HG02642 (cell line): ENCODE results near the gene SULT4A1.

Experiments
- ATAC-seq: cut with Tn5 transposase; IDR thresholded peaks from one replicate; pipeline ENCODE4 v1.9.1; 2021; ENCODE audit warnings: mild to moderate bottlenecking; ENCODE audit not compliant: unreplicated experiment, poor library complexity

SULT4A1 gene

DNA sequence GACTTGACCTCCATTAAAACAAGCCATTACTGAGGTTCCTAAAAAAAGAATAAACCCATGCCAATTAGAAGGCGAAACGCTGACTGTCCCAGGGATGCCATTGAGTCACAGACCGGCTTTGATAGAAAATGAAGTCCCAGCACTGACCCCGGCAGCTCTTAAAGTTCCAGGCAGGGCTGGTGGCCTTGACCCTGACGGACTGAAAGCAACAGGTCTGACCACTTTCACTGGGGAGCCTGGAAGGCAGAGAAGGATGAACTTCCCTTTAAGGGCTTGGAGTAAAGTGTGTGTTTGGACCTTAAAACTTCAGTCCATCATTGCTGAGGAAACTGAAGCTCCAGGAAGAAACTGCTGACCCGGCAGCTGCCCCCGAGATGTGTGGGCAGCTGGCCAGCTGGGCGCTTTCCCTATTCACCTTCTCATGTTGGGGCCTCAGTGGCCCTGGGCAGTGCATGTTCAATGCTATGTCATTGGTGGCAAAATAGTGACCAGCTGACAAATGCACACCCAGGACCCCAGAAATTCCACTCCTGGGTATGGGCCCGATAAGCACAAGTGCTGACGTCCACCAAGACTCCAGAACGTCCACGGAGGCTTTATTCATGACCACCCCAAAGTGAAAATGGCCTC is 31.3 kb downstream of the SULT4A1 start:
- ATAC-seq: no peak

DNA sequence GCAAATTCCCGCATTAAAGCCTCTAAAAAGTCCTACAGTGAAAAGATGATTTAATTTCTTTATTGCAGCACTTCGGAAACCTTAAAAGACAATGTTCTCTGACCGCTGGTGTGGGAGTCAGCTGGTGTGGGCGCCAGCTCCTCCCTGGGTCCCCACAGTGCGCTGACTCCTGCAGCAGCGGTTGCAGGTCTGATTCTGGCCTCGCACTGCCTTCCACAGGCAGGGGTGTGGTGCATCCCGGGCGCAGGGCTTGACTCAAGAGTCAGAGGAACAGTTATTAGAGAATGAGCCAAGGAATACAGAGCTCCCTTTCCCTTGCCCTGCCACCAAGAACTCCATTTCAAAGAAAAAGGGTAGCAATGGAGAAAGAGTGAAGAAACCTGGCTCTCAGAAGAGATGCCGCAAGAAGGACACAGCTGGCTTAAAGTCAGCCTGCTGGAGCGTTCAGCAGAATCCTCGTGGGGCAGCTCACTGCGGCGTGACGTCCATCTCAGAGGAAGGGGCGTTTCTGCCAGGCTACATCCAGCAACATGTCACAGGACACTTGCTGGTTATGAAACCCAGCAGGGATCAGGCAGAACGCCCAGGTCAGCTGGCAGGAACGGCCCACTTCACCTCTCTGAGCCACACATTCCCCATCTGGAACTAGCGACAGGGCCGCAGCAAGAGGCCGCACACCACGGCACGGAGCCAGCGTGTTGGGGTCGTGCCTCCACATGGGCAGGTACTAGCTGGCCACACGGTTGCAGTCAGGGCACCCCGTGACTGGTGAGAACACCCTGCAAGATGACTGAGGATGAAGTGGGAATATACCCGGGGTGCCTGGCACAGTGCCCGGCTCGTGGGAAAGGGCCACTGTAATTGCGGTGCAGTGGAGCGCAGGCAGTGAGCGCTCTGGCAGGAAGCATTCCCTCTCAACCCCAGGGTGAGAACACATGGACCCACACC is 32.1 kb downstream of the SULT4A1 start:
- no peak for ATAC-seq

DNA sequence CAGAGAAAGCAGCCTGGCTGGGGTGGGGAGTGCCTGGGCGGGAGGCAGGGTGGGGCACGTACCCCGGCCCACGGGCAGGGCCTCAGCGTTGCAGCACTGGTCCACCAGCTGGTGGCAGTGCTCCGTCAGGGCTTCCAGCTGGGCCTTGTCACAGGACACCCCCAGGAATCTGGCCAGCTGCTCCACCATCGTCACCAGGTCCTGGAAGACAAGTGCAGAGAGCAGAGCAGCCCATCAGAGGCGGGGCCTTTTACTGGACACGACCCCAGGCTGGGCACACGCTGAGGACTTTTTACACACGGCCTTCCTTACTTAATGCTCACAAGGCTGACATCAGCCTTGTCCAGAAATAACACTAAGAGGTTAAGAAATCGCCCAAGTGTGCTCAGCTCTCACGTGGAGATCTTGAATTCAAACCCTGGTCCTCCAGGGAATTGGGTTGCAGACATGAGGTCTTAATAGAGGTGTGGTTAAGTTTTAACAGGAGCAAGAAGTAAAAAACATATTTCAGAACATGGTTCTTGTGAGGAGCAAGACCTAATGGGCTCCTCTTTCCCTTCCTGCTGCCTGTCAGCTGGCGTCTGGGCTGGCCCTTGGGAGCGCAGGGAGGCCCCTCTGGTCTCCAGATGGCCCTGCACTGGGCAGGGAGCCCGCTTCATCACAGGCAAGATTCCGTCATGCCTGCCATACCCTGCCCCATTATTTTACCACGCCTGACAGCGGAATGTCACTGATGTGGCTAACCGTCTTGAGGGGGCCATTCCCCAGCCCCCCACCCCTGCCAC is 33.1 kb downstream of the SULT4A1 start:
- ATAC-seq: no peak

DNA sequence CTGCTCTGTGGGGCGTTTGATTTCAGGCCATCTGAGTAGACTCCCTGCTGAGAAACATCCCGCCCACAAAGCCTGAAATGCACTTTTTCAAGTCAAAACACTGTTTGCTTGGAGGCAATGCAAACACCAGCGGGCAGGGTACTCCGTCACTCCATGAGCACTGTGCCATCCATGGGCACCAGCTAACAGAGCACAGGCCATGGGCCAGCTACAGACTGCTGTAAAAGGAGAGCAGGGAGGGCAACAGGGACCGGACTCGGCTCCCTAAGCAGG is 33.7 kb downstream of the SULT4A1 start:
- ATAC-seq: no peak

DNA sequence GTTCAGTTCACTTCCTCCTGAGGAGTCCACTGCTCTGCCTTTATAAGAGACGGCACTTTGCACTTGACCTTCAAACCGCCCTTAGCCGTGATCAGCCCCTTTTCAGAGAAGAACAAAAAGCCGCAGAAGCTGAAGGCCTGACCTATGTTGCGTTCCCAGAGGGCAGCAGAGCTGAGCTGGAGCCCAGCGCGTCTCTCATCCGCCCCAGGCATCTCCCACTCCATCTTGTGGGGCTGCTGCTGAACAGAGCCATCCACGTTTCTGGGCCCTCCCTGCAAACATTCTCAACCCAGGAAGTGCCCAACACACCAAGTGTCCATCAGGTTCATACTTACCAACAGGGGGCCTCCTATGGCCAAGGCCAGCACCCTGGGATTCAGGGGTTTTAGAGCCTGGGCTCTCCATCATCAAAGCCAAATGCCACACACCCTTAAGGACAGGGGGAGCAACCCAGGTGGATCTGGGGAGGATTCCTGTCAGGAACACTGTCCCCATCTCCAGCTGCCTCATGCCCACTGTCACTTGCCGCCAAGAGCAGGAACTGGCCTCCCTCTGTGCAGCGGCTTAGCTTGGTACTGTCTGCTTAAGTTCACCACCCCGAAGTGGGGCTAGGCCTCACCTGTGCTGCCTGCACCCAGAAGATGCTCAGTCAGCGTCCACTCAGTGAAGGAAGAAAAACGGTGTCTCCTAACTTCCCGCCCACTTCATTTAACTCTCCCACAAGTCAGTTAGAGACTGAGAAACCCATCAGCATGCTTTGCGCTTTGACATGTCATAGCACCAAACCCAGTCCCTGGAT is 34.2 kb downstream of the SULT4A1 start:
- no peak for ATAC-seq

DNA sequence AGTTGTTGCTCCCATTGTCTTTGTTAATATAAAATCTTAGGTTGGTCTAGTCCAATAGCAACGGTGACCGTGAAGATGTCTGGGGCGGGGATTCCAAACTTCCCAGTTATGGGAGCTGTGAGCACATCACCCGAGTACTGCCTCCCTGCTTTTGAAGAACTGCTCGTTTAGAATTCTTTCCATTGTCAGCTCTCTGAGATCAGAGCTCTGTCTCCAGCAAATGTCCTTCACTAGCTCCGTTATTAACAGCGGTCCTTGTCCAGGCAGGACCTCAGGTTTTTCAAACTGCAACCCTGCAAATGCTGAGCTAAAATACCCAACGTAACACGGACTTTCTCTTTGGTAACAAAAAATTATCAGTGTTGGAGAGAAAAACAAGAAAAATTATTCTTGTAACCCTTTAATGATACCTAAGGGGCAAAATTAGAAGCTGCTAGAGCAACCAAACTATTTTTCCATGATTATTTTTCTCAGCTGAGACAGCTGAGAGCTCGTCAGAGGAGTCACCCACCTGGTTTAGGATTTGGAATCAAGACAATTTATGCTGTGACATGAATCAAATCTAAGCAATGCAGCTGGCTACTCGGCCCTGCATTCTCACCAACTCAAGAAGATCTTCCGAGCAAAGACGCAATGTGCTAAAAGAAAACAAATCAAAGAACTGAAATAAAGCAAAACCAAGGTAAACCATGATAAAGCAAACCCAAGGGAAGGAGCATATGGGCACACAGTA is 35.1 kb downstream of the SULT4A1 start:
- ATAC-seq: no peak

DNA sequence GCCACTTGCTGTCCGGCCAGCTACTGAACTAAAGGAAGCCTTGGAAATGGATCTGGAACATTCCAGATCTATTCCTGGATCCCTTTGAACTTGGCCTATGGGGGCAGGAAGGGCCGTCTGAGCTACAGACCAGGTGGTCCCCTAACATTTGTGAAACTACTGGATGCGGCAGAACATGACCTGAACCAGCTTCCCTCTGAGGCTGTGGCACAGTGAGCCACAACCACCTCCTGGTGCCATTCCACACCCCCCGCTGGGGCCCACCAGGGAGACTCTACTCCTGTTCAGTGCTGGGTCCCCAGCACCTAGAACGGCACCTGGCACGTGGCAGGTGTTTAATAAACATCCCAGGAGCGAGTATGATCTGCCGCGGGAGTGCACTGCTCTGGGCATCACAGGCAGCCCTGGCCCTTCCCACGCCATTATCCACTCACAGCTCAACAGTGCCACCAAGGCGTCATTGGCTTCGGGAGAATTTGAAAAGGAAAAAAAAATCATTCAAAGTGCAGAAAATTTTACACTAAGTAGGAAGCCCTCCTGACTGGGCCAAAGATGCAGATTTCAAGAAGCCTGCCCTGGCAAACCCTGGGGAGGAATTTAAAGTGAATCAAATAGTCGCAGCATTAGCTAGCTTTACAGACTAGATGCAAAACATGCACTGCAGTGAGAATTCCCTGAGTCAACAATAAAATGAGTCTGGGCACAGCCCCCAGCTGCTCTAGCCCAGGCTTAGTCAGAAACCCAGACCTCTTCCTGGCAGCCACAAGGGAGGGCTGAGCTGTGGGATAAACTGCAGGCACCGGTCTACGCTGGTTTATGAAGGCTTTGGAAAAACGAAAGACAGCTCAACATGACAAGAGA is 35.9 kb downstream of the SULT4A1 start:
- no peak for ATAC-seq

DNA sequence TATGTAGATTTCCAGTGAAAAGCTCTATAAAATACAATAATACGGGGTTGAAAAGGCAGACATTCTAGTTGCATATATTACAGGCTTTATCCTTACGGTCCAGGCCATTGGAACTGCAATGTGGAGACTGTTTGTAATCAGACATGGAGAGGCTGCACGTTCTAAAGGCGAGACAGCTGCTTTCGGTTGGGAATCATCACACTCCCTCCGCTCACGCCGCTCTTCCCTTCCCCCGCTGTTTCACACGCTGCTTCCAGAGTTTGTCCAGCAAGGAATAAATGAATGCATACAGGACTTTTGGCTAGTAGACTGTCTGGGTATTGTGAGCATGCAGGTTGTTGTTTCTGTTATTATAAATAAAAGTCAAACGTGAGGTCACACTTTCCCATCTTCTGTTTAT is 36.7 kb downstream of the SULT4A1 start:
- no peak for ATAC-seq

DNA sequence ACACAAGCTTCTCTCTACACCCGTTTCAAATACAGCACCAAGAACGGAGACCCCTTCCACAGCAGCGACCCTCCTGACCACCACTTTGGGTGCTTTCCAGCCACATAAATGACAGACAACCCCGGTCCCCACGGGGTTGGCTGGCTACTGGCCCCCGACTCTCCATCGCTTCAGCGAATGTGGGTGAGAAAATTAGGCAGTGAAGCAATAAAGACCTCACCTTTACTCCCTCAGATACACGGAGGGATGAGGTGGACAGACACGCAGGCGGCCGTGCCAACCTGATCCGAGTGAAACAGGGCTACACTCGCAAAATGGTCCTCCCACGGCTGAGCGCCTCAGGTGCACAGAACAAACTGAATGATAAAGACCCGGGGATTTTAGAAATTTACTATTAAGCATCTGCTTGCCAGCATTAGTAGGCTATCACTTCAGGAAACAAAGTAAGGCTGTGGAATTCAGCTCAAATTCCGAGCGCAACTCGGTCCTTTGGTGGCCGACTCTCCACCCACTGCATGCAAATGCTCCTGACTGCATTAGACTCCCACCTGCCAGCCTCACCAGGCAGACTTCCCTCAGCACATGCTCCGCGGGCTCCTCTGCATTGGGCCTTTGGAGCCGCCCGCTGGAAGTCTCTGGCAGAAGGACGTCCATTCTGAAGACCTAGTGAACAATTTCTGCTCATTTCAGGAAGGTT is 37.4 kb downstream of the SULT4A1 start:
- ATAC-seq: no peak

DNA sequence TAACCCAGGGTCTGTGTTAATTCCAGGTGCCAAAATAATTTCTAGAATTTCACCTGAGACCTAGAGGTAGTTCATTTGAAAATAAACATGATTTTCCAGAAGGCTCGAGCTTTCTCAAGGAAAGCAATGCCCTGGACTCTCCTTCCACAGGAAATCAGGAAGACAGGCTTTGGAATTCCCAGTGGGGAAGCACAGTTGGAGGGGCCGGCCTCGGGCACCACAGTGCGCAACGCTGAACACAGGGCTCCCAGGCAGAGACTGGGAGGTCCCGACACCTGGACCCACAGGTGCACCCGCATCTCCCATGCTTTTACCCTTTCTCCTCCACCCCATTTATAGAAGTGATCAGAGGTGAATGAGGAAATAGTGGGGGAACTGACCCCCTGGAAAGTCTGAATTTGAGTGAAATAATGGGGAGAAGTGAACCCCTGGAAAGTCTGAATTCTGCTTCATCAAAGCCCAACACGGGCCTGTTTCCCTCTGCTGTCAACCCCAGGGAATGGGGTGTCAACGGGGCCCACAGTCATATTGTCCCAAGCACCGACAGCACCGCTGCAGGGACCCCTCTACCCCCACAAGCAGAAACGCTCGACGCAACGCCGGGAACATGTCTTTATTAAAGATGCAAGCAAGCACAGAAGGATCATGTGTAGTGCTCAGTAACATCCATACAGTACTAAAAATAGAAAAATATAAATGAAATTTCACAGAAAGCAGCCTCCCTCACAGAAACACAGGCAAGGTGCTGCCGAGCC is 38.2 kb downstream of the SULT4A1 start:
- ATAC-seq: no peak

DNA sequence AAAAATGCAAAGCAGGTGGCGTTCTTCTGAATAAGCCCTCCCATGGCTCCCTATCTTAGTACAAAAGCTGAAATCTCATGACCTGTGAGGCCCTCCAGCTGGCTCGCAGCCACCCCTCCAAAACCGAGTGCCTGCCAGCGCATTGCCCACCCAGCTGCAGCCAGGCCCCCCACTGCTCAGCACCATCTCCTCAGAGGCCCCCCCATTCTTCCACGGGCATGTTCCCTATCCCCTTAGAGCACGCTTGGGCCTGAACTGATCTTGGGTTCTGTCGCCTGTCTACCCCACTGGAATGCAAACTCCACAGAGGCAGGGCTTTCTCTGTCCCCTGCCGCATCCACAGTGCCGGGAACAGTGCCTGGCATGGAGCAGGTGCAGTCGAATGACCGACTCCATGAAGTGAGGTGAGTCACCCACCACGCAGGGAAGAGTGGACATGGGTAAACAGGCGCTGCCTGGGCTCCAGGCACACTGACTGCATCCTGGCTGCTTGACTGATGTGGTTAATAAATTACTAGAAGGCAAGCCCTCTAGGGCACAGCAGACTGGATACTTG is 38.9 kb downstream of the SULT4A1 start:
- ATAC-seq: no peak

DNA sequence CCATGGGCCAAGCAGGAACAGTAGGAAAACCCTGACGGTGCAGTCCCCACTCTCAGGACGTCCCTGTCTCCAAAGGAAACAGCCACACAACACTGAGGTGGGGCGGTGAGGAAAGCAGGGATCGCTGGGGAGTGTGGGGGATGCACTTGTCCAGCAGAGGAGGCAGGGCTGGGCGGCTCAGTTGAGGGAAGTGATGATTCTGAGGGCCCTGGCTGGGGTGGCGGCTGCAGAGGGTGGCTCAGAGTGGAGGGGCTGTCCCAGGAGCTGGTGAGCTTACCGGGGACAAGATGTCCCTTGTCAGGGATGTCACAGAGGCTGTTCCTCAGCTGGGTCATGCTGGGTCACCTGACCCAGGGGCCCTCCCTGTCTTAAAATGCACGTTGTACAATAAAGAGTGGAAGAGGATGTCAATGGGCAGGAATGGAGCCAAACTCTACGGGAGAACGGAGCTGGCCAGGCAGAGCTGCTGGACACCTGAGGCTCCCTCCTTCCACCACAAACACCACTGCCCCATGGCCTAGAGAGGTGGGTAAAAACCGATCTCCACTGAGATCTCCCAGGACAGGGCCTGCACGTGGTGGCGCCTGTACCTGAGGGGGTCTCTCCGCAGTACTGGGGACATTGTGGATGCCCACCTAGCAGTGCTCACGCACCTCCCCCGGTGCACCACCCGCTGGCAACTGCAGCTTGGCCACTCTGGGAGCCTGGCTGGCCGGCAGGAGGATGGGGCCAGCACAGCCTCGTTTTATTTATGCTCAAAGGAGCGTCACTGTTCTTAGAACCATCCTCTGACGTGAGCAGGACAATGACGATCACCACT is 40.5 kb downstream of the SULT4A1 start:
- no peak for ATAC-seq

DNA sequence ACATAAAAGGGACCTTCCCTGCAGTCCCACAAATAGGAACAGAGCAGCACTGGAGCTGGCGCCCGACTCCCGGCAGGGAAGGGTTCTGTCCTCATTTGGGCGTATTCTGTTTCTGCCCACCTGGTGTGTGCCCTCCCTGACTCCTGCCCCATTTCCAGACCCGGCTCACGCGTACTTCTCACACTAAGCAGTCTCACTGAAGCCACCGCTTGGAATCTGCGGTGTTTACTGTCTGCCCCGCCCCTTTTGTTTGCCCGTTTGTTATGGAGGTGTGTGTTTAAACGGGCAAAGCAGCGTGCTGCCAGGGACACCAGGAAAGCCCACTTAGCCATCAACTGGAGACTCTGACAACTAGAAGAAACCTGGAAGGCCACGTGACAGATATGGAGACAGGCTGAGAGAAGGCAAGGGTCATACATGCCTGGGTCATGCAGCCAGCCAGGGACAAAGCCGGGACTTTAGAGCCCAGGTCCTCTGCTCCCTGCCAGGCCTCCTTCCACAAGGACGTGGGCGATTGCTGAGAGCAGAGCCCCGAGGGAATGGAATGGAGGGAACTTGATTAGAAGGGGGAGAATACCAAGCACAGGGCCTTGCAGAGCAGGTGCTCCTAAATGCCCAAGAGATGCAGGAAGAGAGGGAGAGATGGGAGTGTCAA is 41.5 kb downstream of the SULT4A1 start:
- no peak for ATAC-seq

DNA sequence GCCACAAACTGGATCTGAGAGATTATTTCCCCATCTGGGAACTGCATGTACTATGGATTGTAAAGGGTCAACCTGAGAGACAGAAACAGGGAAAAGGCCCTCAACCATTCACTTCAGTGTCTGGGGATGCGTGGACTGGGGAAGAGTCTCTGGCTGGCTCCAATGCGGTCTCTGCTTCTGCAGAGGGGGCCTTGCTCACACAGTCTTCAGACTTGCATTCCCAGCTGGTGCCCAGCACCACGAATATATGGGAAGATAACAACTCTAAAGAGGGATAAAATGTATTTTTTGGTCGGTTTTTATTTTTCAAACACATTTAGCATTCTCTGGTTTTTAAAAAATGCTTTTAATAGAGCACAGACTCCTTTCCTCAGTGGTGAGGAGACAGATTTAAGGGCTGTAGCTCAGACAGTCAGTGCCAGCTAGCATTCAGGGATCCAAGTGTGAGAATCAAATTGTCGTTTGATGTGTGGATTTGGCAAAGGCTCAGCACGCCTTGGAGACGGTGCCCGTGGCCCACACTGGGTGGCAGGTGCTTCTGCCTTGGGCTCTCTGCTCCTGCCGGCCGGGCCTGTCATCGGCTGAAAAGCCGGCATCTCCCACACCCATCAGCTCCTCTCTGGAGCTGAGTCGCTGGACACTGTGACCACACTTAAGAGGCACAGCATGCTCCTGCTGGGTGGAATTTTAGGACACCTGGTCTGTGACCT is 42.2 kb downstream of the SULT4A1 start:
- no peak for ATAC-seq

DNA sequence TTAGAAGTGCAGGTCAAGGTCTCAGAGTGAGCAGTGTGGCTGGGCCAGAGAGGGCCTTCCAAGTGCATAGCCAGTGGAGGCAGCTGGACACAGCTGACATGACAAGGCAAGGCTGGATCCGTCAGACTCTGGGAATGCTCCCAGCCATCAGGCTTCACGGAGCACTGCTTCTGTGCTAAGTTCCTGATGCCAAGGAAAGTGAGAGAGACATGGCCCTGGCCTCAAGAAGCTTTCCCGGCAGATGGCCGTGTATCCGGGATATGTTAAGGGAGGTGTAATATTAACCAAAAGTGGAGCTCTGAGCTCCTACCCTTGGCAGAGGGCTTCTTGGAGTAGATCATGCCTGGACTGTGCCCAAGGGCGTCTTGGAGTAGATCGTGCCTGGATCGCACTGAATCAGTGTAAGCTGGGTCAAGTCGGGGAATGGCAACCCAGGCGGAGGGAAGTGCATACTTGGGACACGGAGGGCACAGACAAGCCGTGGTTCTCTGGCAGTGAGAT is 42.8 kb downstream of the SULT4A1 start:
- ATAC-seq: no peak
